HepG2 (cell line): ENCODE results near the gene SPIRE1. TPM values are rescaled to one million over a fixed set of nuclear protein-coding genes. Genes with fewer than 3 reads are reported as not detected.

Source experiments
- ATAC-seq: fragments of 200-7000 bp; cut with Tn5 transposase; 3 replicates; pipeline ENCODE4 v1.9.1; 2020; ENCODE audit warnings: mild to moderate bottlenecking, moderate library complexity
- BruUV-seq: library from RNA; stranded (reverse); fragments of 400-500 nt; replicated peaks from 2 replicates; lab custom pipeline; 2021; lab: Mats Ljungman, UMichigan
- CTCF ChIA-PET: fragments of 300-600 bp; formaldehyde crosslinking; extraction: SDS; loops from one replicate; lab custom pipeline; 2021; ENCODE audit warnings: low total read pairs, inconsistent platforms, low intra/inter-chr PET ratio; lab: Yijun Ruan, JAX
- POLR2A ChIA-PET: fragments of 350-600 bp; sonication (Branson Sonifier 250); formaldehyde crosslinking; loops from one replicate; lab custom pipeline; 2020; ENCODE audit warnings: antibody characterized with exemption, inconsistent platforms; lab: Yijun Ruan, JAX
- DNase-seq: peaks from one replicate; pipeline ENCODE4 v3.0.0-alpha.2; 2015; ENCODE audit warnings: low spot score
- FAIRE-seq: peaks from 3 replicates; lab custom pipeline; 2011; peaks lifted over from hg19 to GRCh38; lab: Jason Lieb, UNC
- H2AFZ ChIP-seq: one replicate; pipeline ENCODE4 v1.6.1; 2011; ENCODE audit warnings: low read length, inconsistent platforms
- H3K27ac ChIP-seq: fragments of 300-600 bp; 3 replicates; pipeline ENCODE4 v1.8.0; 2011; ENCODE audit warnings: mixed run types, mild to moderate bottlenecking, mixed read lengths, low read length, inconsistent platforms; ENCODE audit not compliant: insufficient read depth; ENCODE audit errors: extremely low read length
- H3K27me3 ChIP-seq, 2 experiments: fragments of 200-600 bp in 1 of 2; 2 replicates in 1 of 2; 3 replicates in 1 of 2; pipeline versions ENCODE4 v1.6.0 to v1.8.0; 2011; ENCODE audit warnings: low read length in 2 of 2, mild to moderate bottlenecking in 2 of 2, moderate library complexity in 2 of 2, inconsistent platforms in 1 of 2; ENCODE audit not compliant: insufficient read depth in 2 of 2, control insufficient read depth in 1 of 2
- H3K36me3 ChIP-seq, 2 experiments: fragments of 200-600 bp in 1 of 2; replicated peaks in 1 of 2; 2 replicates in 1 of 2; 3 replicates in 1 of 2; pipeline versions ENCODE4 v1.5.1 to v1.8.0; 2011; ENCODE audit warnings: low read length in 2 of 2, inconsistent platforms in 1 of 2; ENCODE audit not compliant: insufficient read depth in 2 of 2, control insufficient read depth in 1 of 2
- H3K4me1 ChIP-seq: 2 replicates; pipeline ENCODE4 v1.5.1; 2012; ENCODE audit warnings: low read length, inconsistent platforms; ENCODE audit not compliant: insufficient read depth
- H3K4me2 ChIP-seq: 2 replicates; pipeline ENCODE4 v1.6.0; 2011; ENCODE audit warnings: low read depth, low read length, inconsistent platforms
- H3K4me3 ChIP-seq, 3 experiments: fragments of 200-600 bp in 1 of 3; sonication (generic), shearing (Covaris generic) in 1 of 3; replicated peaks in 1 of 3; 2 replicates each; pipeline ENCODE4 v1.5.1; 2011 to 2016; ENCODE audit warnings: low read length in 3 of 3, inconsistent platforms in 2 of 3, low read depth in 2 of 3, mild to moderate bottlenecking in 2 of 3, control low read depth in 1 of 3, mixed read lengths in 1 of 3; ENCODE audit not compliant: insufficient read depth in 1 of 3
- H3K79me2 ChIP-seq: one replicate; pipeline ENCODE4 v1.6.1; 2011; ENCODE audit warnings: low read length, inconsistent platforms; ENCODE audit not compliant: insufficient read depth
- H3K9ac ChIP-seq: 2 replicates; pipeline ENCODE4 v1.6.0; 2011; ENCODE audit warnings: mild to moderate bottlenecking, low read depth, low read length, inconsistent platforms; ENCODE audit not compliant: insufficient read depth
- H3K9me3 ChIP-seq: 2 replicates; pipeline ENCODE4 v1.5.1; 2012; ENCODE audit warnings: mild to moderate bottlenecking, low read length
- H4K20me1 ChIP-seq: 2 replicates; pipeline ENCODE4 v1.6.0; 2011; ENCODE audit warnings: inconsistent platforms, mild to moderate bottlenecking, low read length, moderate library complexity; ENCODE audit not compliant: insufficient read depth
- EED ChIP-seq: sonication (generic); formaldehyde crosslinking; IDR thresholded peaks from 2 replicates; pipeline ENCODE4 v1.5.0; 2020; ENCODE audit warnings: mild to moderate bottlenecking, missing genetic modification reagents
- MZF1 ChIP-seq: sonication (generic); formaldehyde crosslinking; IDR thresholded peaks from 2 replicates; pipeline ENCODE4 v1.8.1; 2023; ENCODE audit warnings: mild to moderate bottlenecking, missing genetic modification reagents, borderline replicate concordance
- NR2F2 ChIP-seq: IDR thresholded peaks from 2 replicates; pipeline ENCODE4 v1.6.1; 2012; ENCODE audit warnings: low read depth, inconsistent platforms, borderline replicate concordance
- PBX3 ChIP-seq: sonication (generic); formaldehyde crosslinking; IDR thresholded peaks from 2 replicates; pipeline ENCODE4 v1.8.1; 2023; ENCODE audit warnings: missing genetic modification reagents, inconsistent platforms, borderline replicate concordance
- SMAD1 ChIP-seq: sonication (generic); formaldehyde crosslinking; IDR thresholded peaks from 2 replicates; pipeline ENCODE4 v1.4.0; 2020; ENCODE audit warnings: missing genetic modification reagents, low read depth, mild to moderate bottlenecking, borderline replicate concordance
- SP1 ChIP-seq, 2 experiments: fragments of 450-650 bp in 1 of 2; sonication (generic) in 1 of 2; formaldehyde crosslinking in 1 of 2; IDR thresholded peaks; 2 replicates each; pipeline versions ENCODE4 v1.4.0 to v1.6.1; 2016 to 2020; ENCODE audit warnings: missing genetic modification reagents in 1 of 2
- TBP ChIP-seq: sonication (generic); formaldehyde crosslinking; IDR thresholded peaks from 2 replicates; pipeline ENCODE4 v1.5.0; 2020; ENCODE audit warnings: missing genetic modification reagents
- TBX2 ChIP-seq: sonication (generic); formaldehyde crosslinking; IDR thresholded peaks from 2 replicates; pipeline ENCODE4 v1.5.0; 2020; ENCODE audit warnings: missing genetic modification reagents, mild to moderate bottlenecking, borderline replicate concordance
- TEAD2 ChIP-seq: sonication (generic); formaldehyde crosslinking; IDR thresholded peaks from 2 replicates; pipeline ENCODE4 v1.9.0; 2021; ENCODE audit warnings: missing genetic modification reagents
- TSC22D2 ChIP-seq: sonication (generic); formaldehyde crosslinking; IDR thresholded peaks from 2 replicates; pipeline ENCODE4 v1.5.1; 2020; ENCODE audit warnings: missing genetic modification reagents, mild to moderate bottlenecking, borderline replicate concordance
- ZNF547 ChIP-seq: sonication (generic); formaldehyde crosslinking; IDR thresholded peaks from 2 replicates; pipeline ENCODE4 v1.5.1; 2020; ENCODE audit warnings: mild to moderate bottlenecking, missing genetic modification reagents
- ZNF558 ChIP-seq: sonication (generic); formaldehyde crosslinking; IDR thresholded peaks from 2 replicates; pipeline ENCODE4 v1.9.0; 2022; ENCODE audit warnings: mild to moderate bottlenecking, missing genetic modification reagents, borderline replicate concordance
- ZNF713 ChIP-seq: sonication (generic); formaldehyde crosslinking; IDR thresholded peaks from 2 replicates; pipeline ENCODE4 v1.4.0; 2020; ENCODE audit warnings: mild to moderate bottlenecking, missing genetic modification reagents
- WGBS: methylation state at CpG from one replicate; pipeline ENCODE4 v1.1.6; 2017; ENCODE audit warnings: low lambda C conversion rate; 5-methylcytosine and 5-hydroxymethylcytosine counted together
- in situ Hi-C: cut with HindIII; loops from 2 replicates; pipeline ENCODE4 v1.10.0; 2017; ENCODE audit warnings: low pct_unique_long_range_greater_than_20kb; ENCODE audit not compliant: extremely low pct_ligation_motif_present
- intact Hi-C: fragments of 100-400 bp; cut with micrococcal nuclease; formaldehyde crosslinking; loops from one replicate; pipeline ENCODE4 v1.10.0; 2022; ENCODE audit not compliant: unreplicated experiment
- polyA plus RNA-seq, 8 experiments: library from polyadenylated mRNA; depleted of rRNA in 3 of 8; stranded (reverse) in 7 of 8; unstranded in 1 of 8; fragments of >200 nt; fragmentation: Illumina TruSeq in 4 of 8; extraction: Trizol in 4 of 8; gene quantifications; 2 replicates each; pipeline versions ENCODE4 v1.2.1 to v1.2.3, GENCODE V29; 2011 to 2016; ENCODE audit warnings: low read depth in 4 of 8, missing spikeins in 1 of 8, mixed read lengths in 1 of 8; ENCODE audit not compliant: insufficient read depth in 1 of 8
- total RNA-seq, 5 experiments: library from RNA; depleted of rRNA; stranded (reverse); fragments of >200 nt; fragmentation: Illumina TruSeq; extraction: Trizol; gene quantifications; 2 replicates each; pipeline ENCODE4 v1.2.3, GENCODE V29; 2016; ENCODE audit warnings: low read depth in 1 of 5
- TF ChIP-seq, protein P1 (sequence below): sonication (generic); formaldehyde crosslinking; IDR thresholded peaks from 2 replicates; pipeline ENCODE4 v1.4.0; 2020; ENCODE audit warnings: missing genetic modification reagents
- TF ChIP-seq, protein P2 (sequence below): sonication (generic); formaldehyde crosslinking; IDR thresholded peaks from 2 replicates; pipeline ENCODE4 v1.8.1; 2023; ENCODE audit warnings: mild to moderate bottlenecking, moderate library complexity, missing genetic modification reagents

Gene SPIRE1
- total and polyA plus RNA-seq, 2 of the 13 experiments (the other 11 are each of a cell fraction or from before 2014, with no cell fraction given), result 9.9 to 21.3 TPM

GRCh38 chr18:12702221-12703095 lies 44.6 kb upstream of the SPIRE1 start, which contains the start of the genes CEP76 and PSMG2 (continued):
- TF ChIP-seq, protein P1, sequence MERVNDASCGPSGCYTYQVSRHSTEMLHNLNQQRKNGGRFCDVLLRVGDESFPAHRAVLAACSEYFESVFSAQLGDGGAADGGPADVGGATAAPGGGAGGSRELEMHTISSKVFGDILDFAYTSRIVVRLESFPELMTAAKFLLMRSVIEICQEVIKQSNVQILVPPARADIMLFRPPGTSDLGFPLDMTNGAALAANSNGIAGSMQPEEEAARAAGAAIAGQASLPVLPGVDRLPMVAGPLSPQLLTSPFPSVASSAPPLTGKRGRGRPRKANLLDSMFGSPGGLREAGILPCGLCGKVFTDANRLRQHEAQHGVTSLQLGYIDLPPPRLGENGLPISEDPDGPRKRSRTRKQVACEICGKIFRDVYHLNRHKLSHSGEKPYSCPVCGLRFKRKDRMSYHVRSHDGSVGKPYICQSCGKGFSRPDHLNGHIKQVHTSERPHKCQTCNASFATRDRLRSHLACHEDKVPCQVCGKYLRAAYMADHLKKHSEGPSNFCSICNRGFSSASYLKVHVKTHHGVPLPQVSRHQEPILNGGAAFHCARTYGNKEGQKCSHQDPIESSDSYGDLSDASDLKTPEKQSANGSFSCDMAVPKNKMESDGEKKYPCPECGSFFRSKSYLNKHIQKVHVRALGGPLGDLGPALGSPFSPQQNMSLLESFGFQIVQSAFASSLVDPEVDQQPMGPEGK (CRISPR knock-in tag), result peak; percentile 75; the same call in 1 of the 2 replicates
- 0 out of 2 replicates have a peak, but pooled peaks have one; percentile 36 for TF ChIP-seq PBX3 (CRISPR knock-in tag)
- TF ChIP-seq, all 625 proteins: peak for 263

DNA sequence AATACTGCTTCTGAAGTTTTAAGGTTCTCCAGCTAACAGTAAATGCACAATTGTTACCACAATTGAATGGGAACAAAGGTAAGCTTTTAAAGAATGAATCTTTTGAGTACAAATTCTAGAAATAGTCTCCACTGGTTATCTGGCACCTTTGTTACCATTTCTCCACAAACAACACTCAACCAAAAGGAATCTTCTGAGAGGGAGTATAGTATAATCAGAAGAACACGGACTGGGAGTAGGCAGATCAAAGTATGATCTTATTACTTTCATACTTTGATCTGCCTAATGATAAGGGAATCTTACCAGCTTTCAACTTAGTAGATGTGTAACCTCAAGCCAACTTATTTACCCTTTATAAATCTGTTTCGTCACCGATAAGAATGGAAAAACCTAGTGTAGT lies 43.3 kb upstream of the SPIRE1 start:
- POLR2A ChIA-PET, result interaction anchor here (1.0 to 2.0 kb wide), 3 partner anchors 11 to 182 kb away, joined by 3 to 15 read pairs (median 7); partner anchors contain the start of gene PTPN2
- H2AFZ ChIP-seq, result no peak overlapping the region
- peaks cover 73% of the 10 kb centered on the region for H3K79me2 ChIP-seq
- H3K27me3 ChIP-seq, result no peaks in the 10 kb centered on the region; a peak in 2 of 5 replicates
- CTCF ChIA-PET, result no interaction called here
- peaks cover 57% of the 10 kb centered on the region for H3K4me1 ChIP-seq
- H3K4me2 ChIP-seq, result peak overlapping the region; percentile 83
- WGBS, result 16% methylated on average over 3 of the region's 3 CpGs
- DNase-seq (no peak), ATAC-seq (no peak), FAIRE-seq (no peak)
- peak overlapping the region; percentile 91 to 99 (median 93) for H3K4me3 ChIP-seq
- peak overlapping the region; percentile 89 for H3K27ac ChIP-seq
- intact Hi-C loops, result no loop called here
- no TSS peak for BruUV-seq
- peaks cover 2 to 20% of the 10 kb centered on the region in 2 experiments; a peak in 3 of 5 replicates for H3K36me3 ChIP-seq
- H3K9ac ChIP-seq, result peak overlapping the region; percentile 93
- in situ Hi-C loops, result no loop called here
- H3K9me3 ChIP-seq, result no peaks in the 10 kb centered on the region
- no peaks in the 10 kb centered on the region for H4K20me1 ChIP-seq
- TF ChIP-seq ZNF558 (no peak), ZNF547 (CRISPR knock-in tag) (no peak), TBP (no peak), EED (CRISPR knock-in tag) (no peak), MZF1 (CRISPR knock-in tag) (no peak), TBX2 (CRISPR knock-in tag) (no peak), TEAD2 (CRISPR knock-in tag) (no peak), SMAD1 (CRISPR knock-in tag) (no peak), NR2F2 (no peak), SP1 (IDR thresholded peaks at IDR 0.05) (no peak), SP1 (CRISPR knock-in tag; IDR thresholded peaks at IDR 0.05) (no peak), ZNF713 (no peak), TSC22D2 (CRISPR knock-in tag) (no peak)
- TF ChIP-seq, protein P2, sequence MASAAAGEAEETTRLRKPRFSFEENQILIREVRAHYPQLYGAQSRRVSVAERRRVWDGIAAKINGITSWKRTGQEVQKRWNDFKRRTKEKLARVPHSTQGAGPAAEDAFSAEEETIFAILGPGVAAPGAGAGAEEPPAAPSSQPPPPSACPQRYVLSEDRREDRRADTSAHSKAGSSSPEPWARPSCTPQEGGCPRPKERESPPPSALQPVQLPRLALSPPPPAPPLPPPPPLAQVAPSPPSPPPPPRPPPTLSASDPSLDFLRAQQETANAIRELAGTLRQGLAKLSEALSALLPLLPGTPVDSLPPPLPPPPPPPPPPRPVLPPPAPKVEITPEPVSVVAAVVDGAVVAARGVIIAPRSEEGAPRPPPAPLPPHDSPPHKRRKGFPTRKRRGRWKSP, result no peak
